ENCODE results near the gene HELZ.
A peak's percentile ranks its signal among the peaks of the same experiment; 100 is the strongest.

Gene HELZ

GRCh38 chr17:67032382-67032781 is 212.6 kb downstream of the HELZ start:
- CTCF ChIA-PET = no interaction called here

DNA sequence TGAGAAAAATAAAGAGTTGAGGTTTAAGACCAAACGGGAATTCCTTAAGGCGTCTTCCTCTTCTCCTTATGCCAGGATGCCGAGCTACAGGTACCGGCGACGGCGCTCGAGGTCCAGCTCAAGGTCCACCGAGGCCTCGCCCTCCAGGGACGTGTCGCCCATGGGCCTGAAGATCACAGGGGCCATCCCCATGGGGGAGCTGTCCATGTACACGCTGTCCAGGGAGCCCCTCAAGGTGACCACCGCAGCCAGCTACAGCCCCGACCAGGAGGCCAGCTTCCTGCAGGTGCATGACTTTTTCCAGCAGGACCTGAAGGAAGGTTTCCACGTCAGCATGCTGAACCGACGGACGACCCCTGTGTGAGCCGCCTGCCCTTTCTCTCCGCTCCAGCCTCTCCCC is 214.4 kb downstream of the HELZ start:
- no peaks in the 10 kb centered on the region for H3K9me3 ChIP-seq (ENCODE audit: control insufficient read depth, insufficient read depth, low read depth, low read length)
- H3K4me1 ChIP-seq (ENCODE audit: control insufficient read depth, insufficient read depth, low read length) = no peaks in the 10 kb centered on the region
- no peak overlapping the region for H3K27ac ChIP-seq (ENCODE audit: extremely low read depth, low read depth, low read length)
- ChIA-PET CTCF (no interaction called here), POLR2A (no interaction called here)
- no peaks in the 10 kb centered on the region for H3K36me3 ChIP-seq (ENCODE audit: control insufficient read depth in 2 of 2, insufficient read depth in 1 of 2, low read length in 2 of 2)
- no peak overlapping the region for H3K4me3 ChIP-seq (ENCODE audit: low read depth, low read length)
- no peak for TF ChIP-seq AEBP2 (tag by site-specific recombination; IDR thresholded peaks at IDR 0.05; ENCODE audit: borderline replicate concordance)
- TF ChIP-seq ZNF2 (tag by site-specific recombination; IDR thresholded peaks at IDR 0.05) = no peak
- TF ChIP-seq ZNF37A (tag by site-specific recombination; IDR thresholded peaks at IDR 0.05) = no peak
- TF ChIP-seq, protein P1, sequence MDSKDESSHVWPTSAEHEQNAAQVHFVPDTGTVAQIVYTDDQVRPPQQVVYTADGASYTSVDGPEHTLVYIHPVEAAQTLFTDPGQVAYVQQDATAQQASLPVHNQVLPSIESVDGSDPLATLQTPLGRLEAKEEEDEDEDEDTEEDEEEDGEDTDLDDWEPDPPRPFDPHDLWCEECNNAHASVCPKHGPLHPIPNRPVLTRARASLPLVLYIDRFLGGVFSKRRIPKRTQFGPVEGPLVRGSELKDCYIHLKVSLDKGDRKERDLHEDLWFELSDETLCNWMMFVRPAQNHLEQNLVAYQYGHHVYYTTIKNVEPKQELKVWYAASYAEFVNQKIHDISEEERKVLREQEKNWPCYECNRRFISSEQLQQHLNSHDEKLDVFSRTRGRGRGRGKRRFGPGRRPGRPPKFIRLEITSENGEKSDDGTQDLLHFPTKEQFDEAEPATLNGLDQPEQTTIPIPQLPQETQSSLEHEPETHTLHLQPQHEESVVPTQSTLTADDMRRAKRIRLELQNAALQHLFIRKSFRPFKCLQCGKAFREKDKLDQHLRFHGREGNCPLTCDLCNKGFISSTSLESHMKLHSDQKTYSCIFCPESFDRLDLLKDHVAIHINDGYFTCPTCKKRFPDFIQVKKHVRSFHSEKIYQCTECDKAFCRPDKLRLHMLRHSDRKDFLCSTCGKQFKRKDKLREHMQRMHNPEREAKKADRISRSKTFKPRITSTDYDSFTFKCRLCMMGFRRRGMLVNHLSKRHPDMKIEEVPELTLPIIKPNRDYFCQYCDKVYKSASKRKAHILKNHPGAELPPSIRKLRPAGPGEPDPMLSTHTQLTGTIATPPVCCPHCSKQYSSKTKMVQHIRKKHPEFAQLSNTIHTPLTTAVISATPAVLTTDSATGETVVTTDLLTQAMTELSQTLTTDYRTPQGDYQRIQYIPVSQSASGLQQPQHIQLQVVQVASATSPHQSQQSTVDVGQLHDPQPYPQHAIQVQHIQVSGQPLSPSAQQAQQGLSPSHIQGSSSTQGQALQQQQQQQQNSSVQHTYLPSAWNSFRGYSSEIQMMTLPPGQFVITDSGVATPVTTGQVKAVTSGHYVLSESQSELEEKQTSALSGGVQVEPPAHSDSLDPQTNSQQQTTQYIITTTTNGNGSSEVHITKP (tag by site-specific recombination; IDR thresholded peaks at IDR 0.05) = no peak
- no peak for TF ChIP-seq BCL11A (tag by site-specific recombination; IDR thresholded peaks at IDR 0.05; ENCODE audit: low read depth)
- no peak for TF ChIP-seq SP3 (tag by site-specific recombination; IDR thresholded peaks at IDR 0.05)
- TF ChIP-seq ZNF391 (tag by site-specific recombination; IDR thresholded peaks at IDR 0.05; ENCODE audit: borderline replicate concordance, low read depth) = no peak
- TF ChIP-seq SALL2 (tag by site-specific recombination; IDR thresholded peaks at IDR 0.05; ENCODE audit: borderline replicate concordance) = no peak
- no peak for TF ChIP-seq ZNF19 (tag by site-specific recombination; IDR thresholded peaks at IDR 0.05; ENCODE audit: low read depth)
- TF ChIP-seq GLI4 (tag by site-specific recombination; IDR thresholded peaks at IDR 0.05) = no peak
- no peak for TF ChIP-seq KLF10 (tag by site-specific recombination; IDR thresholded peaks at IDR 0.05)
- TF ChIP-seq, protein P2, sequence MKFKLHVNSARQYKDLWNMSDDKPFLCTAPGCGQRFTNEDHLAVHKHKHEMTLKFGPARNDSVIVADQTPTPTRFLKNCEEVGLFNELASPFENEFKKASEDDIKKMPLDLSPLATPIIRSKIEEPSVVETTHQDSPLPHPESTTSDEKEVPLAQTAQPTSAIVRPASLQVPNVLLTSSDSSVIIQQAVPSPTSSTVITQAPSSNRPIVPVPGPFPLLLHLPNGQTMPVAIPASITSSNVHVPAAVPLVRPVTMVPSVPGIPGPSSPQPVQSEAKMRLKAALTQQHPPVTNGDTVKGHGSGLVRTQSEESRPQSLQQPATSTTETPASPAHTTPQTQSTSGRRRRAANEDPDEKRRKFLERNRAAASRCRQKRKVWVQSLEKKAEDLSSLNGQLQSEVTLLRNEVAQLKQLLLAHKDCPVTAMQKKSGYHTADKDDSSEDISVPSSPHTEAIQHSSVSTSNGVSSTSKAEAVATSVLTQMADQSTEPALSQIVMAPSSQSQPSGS (tag by site-specific recombination; IDR thresholded peaks at IDR 0.05; ENCODE audit: low read depth) = no peak
- TF ChIP-seq INSM2 (tag by site-specific recombination; IDR thresholded peaks at IDR 0.05) = no peak
- no peak for TF ChIP-seq PBX3 (CRISPR knock-in tag; IDR thresholded peaks at IDR 0.05)
- TF ChIP-seq, protein P3, sequence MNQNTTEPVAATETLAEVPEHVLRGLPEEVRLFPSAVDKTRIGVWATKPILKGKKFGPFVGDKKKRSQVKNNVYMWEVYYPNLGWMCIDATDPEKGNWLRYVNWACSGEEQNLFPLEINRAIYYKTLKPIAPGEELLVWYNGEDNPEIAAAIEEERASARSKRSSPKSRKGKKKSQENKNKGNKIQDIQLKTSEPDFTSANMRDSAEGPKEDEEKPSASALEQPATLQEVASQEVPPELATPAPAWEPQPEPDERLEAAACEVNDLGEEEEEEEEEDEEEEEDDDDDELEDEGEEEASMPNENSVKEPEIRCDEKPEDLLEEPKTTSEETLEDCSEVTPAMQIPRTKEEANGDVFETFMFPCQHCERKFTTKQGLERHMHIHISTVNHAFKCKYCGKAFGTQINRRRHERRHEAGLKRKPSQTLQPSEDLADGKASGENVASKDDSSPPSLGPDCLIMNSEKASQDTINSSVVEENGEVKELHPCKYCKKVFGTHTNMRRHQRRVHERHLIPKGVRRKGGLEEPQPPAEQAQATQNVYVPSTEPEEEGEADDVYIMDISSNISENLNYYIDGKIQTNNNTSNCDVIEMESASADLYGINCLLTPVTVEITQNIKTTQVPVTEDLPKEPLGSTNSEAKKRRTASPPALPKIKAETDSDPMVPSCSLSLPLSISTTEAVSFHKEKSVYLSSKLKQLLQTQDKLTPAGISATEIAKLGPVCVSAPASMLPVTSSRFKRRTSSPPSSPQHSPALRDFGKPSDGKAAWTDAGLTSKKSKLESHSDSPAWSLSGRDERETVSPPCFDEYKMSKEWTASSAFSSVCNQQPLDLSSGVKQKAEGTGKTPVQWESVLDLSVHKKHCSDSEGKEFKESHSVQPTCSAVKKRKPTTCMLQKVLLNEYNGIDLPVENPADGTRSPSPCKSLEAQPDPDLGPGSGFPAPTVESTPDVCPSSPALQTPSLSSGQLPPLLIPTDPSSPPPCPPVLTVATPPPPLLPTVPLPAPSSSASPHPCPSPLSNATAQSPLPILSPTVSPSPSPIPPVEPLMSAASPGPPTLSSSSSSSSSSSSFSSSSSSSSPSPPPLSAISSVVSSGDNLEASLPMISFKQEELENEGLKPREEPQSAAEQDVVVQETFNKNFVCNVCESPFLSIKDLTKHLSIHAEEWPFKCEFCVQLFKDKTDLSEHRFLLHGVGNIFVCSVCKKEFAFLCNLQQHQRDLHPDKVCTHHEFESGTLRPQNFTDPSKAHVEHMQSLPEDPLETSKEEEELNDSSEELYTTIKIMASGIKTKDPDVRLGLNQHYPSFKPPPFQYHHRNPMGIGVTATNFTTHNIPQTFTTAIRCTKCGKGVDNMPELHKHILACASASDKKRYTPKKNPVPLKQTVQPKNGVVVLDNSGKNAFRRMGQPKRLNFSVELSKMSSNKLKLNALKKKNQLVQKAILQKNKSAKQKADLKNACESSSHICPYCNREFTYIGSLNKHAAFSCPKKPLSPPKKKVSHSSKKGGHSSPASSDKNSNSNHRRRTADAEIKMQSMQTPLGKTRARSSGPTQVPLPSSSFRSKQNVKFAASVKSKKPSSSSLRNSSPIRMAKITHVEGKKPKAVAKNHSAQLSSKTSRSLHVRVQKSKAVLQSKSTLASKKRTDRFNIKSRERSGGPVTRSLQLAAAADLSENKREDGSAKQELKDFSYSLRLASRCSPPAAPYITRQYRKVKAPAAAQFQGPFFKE (tag by site-specific recombination; IDR thresholded peaks at IDR 0.05; ENCODE audit: borderline replicate concordance) = no peak

More at GRCh38 chr17:67032382-67032781, 212.6 kb downstream of the HELZ start:
- H3K4me3 ChIP-seq (ENCODE audit: low read depth, low read length) = no peak overlapping the region
- TF ChIP-seq, protein P2 (tag by site-specific recombination; IDR thresholded peaks at IDR 0.05; ENCODE audit: low read depth) = peak; percentile 67; the same call in 1 of the 2 replicates
- TF ChIP-seq ZNF624 (tag by site-specific recombination; IDR thresholded peaks at IDR 0.05) = no peak
- H3K36me3 ChIP-seq (ENCODE audit: control insufficient read depth in 2 of 2, insufficient read depth in 1 of 2, low read length in 2 of 2) = no peaks in the 10 kb centered on the region
- H3K4me1 ChIP-seq (ENCODE audit: control insufficient read depth, insufficient read depth, low read length) = no peaks in the 10 kb centered on the region
- H3K9me3 ChIP-seq (ENCODE audit: control insufficient read depth, insufficient read depth, low read depth, low read length) = no peaks in the 10 kb centered on the region
- H3K27ac ChIP-seq (ENCODE audit: extremely low read depth, low read depth, low read length) = no peak overlapping the region
- POLR2A ChIA-PET = no interaction called here
